ENCODE measurements around the gene RPS6KA3.
A peak's percentile ranks its signal among the peaks of the same experiment; 100 is the strongest.
"Not testable (repeated sequence)": the region's sequence is repeated elsewhere in the genome, so short reads cannot be mapped to it uniquely, and the experiment has no call there.

Gene RPS6KA3

GRCh38 chrX:20217271-20217670, 49.4 kb downstream of the RPS6KA3 start:
- no peak for FAIRE-seq

GRCh38 chrX:20215565-20215964, 51.1 kb downstream of the RPS6KA3 start:
- no peak for FAIRE-seq

- no peak for FAIRE-seq
Measured at GRCh38 chrX:20212486-20213089, 54.1 kb downstream of the RPS6KA3 start.

GRCh38 chrX:20211261-20211786, 55.4 kb downstream of the RPS6KA3 start:
- FAIRE-seq = no peak

GRCh38 chrX:20205927-20206708, 60.6 kb downstream of the RPS6KA3 start:
- no peak for FAIRE-seq

- no peak for FAIRE-seq
Measured at GRCh38 chrX:20204351-20204750, 62.4 kb downstream of the RPS6KA3 start.

GRCh38 chrX:20197641-20198210, 69.0 kb downstream of the RPS6KA3 start:
- FAIRE-seq = no peak

GRCh38 chrX:20189171-20189570, 77.5 kb downstream of the RPS6KA3 start:
- FAIRE-seq = no peak

GRCh38 chrX:20181598-20182329, 84.9 kb downstream of the RPS6KA3 start:
- no peak for FAIRE-seq

- FAIRE-seq = no peak
Measured at GRCh38 chrX:20177093-20177492, 89.6 kb downstream of the RPS6KA3 start.

- FAIRE-seq = no peak
Measured at GRCh38 chrX:20173856-20174255, 92.9 kb downstream of the RPS6KA3 start.

- FAIRE-seq = no peak
Measured at GRCh38 chrX:20173313-20173712, 93.4 kb downstream of the RPS6KA3 start.

- no peak for FAIRE-seq
Measured at GRCh38 chrX:20171887-20172286, 94.8 kb downstream of the RPS6KA3 start.

GRCh38 chrX:20162516-20162915, 104.2 kb downstream of the RPS6KA3 start:
- FAIRE-seq = not testable (repeated sequence)

- no peak for FAIRE-seq
Measured at GRCh38 chrX:20159797-20160385, 106.8 kb downstream of the RPS6KA3 start.

- FAIRE-seq = no peak
Measured at GRCh38 chrX:20151689-20152088, 115.0 kb downstream of the RPS6KA3 start.

GRCh38 chrX:20149326-20149725, 117.4 kb downstream of the RPS6KA3 start:
- FAIRE-seq = no peak

GRCh38 chrX:20147561-20147960, 119.1 kb downstream of the RPS6KA3 start:
- no peak for FAIRE-seq

GRCh38 chrX:20144491-20144890, 122.2 kb downstream of the RPS6KA3 start:
- no peak for FAIRE-seq

- no peak for FAIRE-seq
Measured at GRCh38 chrX:20143561-20143960, 123.1 kb downstream of the RPS6KA3 start.

GRCh38 chrX:20143111-20143510, 123.6 kb downstream of the RPS6KA3 start:
- no peak for FAIRE-seq

- FAIRE-seq = peak; percentile 95
Measured at GRCh38 chrX:20141281-20142220, 125.2 kb downstream of the RPS6KA3 start, which contains the start of gene EIF1AX. EIF1AX (minus strand) TSS chrX:20141838; CDS start chrX:20141640, 198 bp downstream.
